ENCODE results near the gene N4BP2. TPM values are rescaled to one million over a fixed set of nuclear protein-coding genes. Genes with fewer than 3 reads are reported as not detected.

The N4BP2 gene
- total RNA-seq, 1 experiment from 2014 or later: 7.8 TPM

- Histone ChIP-seq H3K36me3 (ENCODE audit: low read depth) (no peaks in the 10 kb centered on the region), H3K79me2 (ENCODE audit: low read depth) (no peaks in the 10 kb centered on the region), H4K20me1 (ENCODE audit: insufficient read depth) (no peaks in the 10 kb centered on the region), H2AFZ (no peak overlapping the region), H3K4me1 (replicated peaks; ENCODE audit: insufficient read depth) (peaks cover 17% of the 10 kb centered on the region), H3K27me3 (ENCODE audit: insufficient read depth, low read depth) (no peaks in the 10 kb centered on the region), H3F3A (ENCODE audit: insufficient read depth, low read depth) (no peaks in the 10 kb centered on the region; the same call in 1 of the 2 replicates), H3K4me3 (no peak overlapping the region), H3K27ac (no peak overlapping the region), H3K9me2 (ENCODE audit: insufficient read depth) (no peaks in the 10 kb centered on the region), H3K4me2 (no peak overlapping the region), H3K9me3 (ENCODE audit: insufficient read depth, low read depth) (no peaks in the 10 kb centered on the region; the same call in 1 of the 2 replicates)
- DNase-seq: no peak
- intact Hi-C loops (cut with micrococcal nuclease; ENCODE audit: unreplicated experiment): no loop called here
- CTCF ChIA-PET: no interaction called here
- POLR2A ChIA-PET (ENCODE audit: unreplicated experiment): no interaction called here
- TF ChIP-seq CTCF (conservative IDR thresholded peaks at IDR 0.05) (no peak), EZH2 (IDR thresholded peaks at IDR 0.05; ENCODE audit: low read depth) (no peak)
- BruUV-seq (replicated peaks): no TSS peak
These were observed 133.8 kb downstream of the N4BP2 start for GRCh38 chr4:40190465-40190864.

GRCh38 chr4:40190880-40191815 is 134.5 kb downstream of the N4BP2 start:
- Histone ChIP-seq H3K36me3 (ENCODE audit: low read depth) (no peaks in the 10 kb centered on the region), H3K4me1 (replicated peaks; ENCODE audit: insufficient read depth) (peaks cover 17% of the 10 kb centered on the region), H3K79me2 (ENCODE audit: low read depth) (no peaks in the 10 kb centered on the region), H3K4me2 (peak overlapping the region; percentile 24; the same call in 1 of the 2 replicates), H4K20me1 (ENCODE audit: insufficient read depth) (no peaks in the 10 kb centered on the region), H3K27me3 (ENCODE audit: insufficient read depth, low read depth) (no peaks in the 10 kb centered on the region), H3F3A (ENCODE audit: insufficient read depth, low read depth) (no peaks in the 10 kb centered on the region; the same call in 1 of the 2 replicates), H3K9me2 (ENCODE audit: insufficient read depth) (no peaks in the 10 kb centered on the region), H3K4me3 (no peak overlapping the region), H3K27ac (peak overlapping the region; percentile 9; the same call in 1 of the 2 replicates), H3K9me3 (ENCODE audit: insufficient read depth, low read depth) (no peaks in the 10 kb centered on the region; the same call in 1 of the 2 replicates), H2AFZ (no peak overlapping the region)
- peak in 1 of 2 experiments; percentile 72 for DNase-seq
- POLR2A ChIA-PET (ENCODE audit: unreplicated experiment): no interaction called here
- CTCF ChIA-PET: no interaction called here
- BruUV-seq (replicated peaks): no TSS peak
- intact Hi-C loops (cut with micrococcal nuclease; ENCODE audit: unreplicated experiment): no loop called here
- TF ChIP-seq EZH2 (IDR thresholded peaks at IDR 0.05; ENCODE audit: low read depth) (no peak), CTCF (conservative IDR thresholded peaks at IDR 0.05) (no peak)

GRCh38 chr4:40192114-40193015 is 135.7 kb downstream of the N4BP2 start:
- Histone ChIP-seq H4K20me1 (ENCODE audit: insufficient read depth) (no peaks in the 10 kb centered on the region), H3K36me3 (ENCODE audit: low read depth) (no peaks in the 10 kb centered on the region), H3K27ac (no peak overlapping the region), H3K9me3 (ENCODE audit: insufficient read depth, low read depth) (no peaks in the 10 kb centered on the region; the same call in 1 of the 2 replicates), H3K79me2 (ENCODE audit: low read depth) (no peaks in the 10 kb centered on the region), H3K4me2 (peak overlapping the region; percentile 24; the same call in 1 of the 2 replicates), H2AFZ (no peak overlapping the region), H3K9me2 (ENCODE audit: insufficient read depth) (no peaks in the 10 kb centered on the region), H3K27me3 (ENCODE audit: insufficient read depth, low read depth) (no peaks in the 10 kb centered on the region), H3F3A (ENCODE audit: insufficient read depth, low read depth) (no peaks in the 10 kb centered on the region; the same call in 1 of the 2 replicates), H3K4me3 (no peak overlapping the region), H3K4me1 (replicated peaks; ENCODE audit: insufficient read depth) (peaks cover 17% of the 10 kb centered on the region)
- intact Hi-C loops (cut with micrococcal nuclease; ENCODE audit: unreplicated experiment): no loop called here
- TF ChIP-seq CTCF (conservative IDR thresholded peaks at IDR 0.05): no peak
- TF ChIP-seq EZH2 (IDR thresholded peaks at IDR 0.05; ENCODE audit: low read depth): no peak
- no peak for DNase-seq
- CTCF ChIA-PET: no interaction called here
- POLR2A ChIA-PET (ENCODE audit: unreplicated experiment): no interaction called here
- BruUV-seq (replicated peaks): no TSS peak
